ENCODE measurements around the gene SYNE1.

Gene SYNE1

GRCh38 chr6:152184573-152184916 is 452.6 kb downstream of the SYNE1 start:
- no peak for DNase-seq (ENCODE audit: low spot score)

- DNase-seq (ENCODE audit: low spot score) = no peak
These were observed 456.6 kb downstream of the SYNE1 start for GRCh38 chr6:152180601-152181000.

- DNase-seq (ENCODE audit: low spot score) = no peak
These were observed 460.9 kb downstream of the SYNE1 start for GRCh38 chr6:152176268-152176667.

- DNase-seq (ENCODE audit: low spot score) = no peak
These were observed 463.2 kb downstream of the SYNE1 start for GRCh38 chr6:152173957-152174356.

GRCh38 chr6:152173321-152173720 is 463.8 kb downstream of the SYNE1 start:
- DNase-seq (ENCODE audit: low spot score) = no peak

GRCh38 chr6:152170702-152171667 is 466.2 kb downstream of the SYNE1 start:
- peak; percentile 85 for DNase-seq (ENCODE audit: low spot score)

- DNase-seq (ENCODE audit: low spot score) = no peak
These were observed 466.9 kb downstream of the SYNE1 start for GRCh38 chr6:152170313-152170701.

GRCh38 chr6:152167641-152168603 is 469.2 kb downstream of the SYNE1 start:
- no peak for DNase-seq (ENCODE audit: low spot score)

GRCh38 chr6:152166897-152167296 is 470.3 kb downstream of the SYNE1 start:
- no peak for DNase-seq (ENCODE audit: low spot score)

- no peak for DNase-seq (ENCODE audit: low spot score)
These were observed 470.7 kb downstream of the SYNE1 start for GRCh38 chr6:152166497-152166896.

- DNase-seq (ENCODE audit: low spot score) = no peak
These were observed 472.2 kb downstream of the SYNE1 start for GRCh38 chr6:152164957-152165356.

GRCh38 chr6:152161501-152161900 is 475.7 kb downstream of the SYNE1 start:
- DNase-seq (ENCODE audit: low spot score) = no peak

GRCh38 chr6:152160346-152160745 is 476.8 kb downstream of the SYNE1 start:
- DNase-seq (ENCODE audit: low spot score) = peak; percentile 13

- no peak for DNase-seq (ENCODE audit: low spot score)
These were observed 481.4 kb downstream of the SYNE1 start for GRCh38 chr6:152155792-152156191.

GRCh38 chr6:152154559-152155356 is 482.4 kb downstream of the SYNE1 start:
- DNase-seq (ENCODE audit: low spot score) = no peak

- no peak for DNase-seq (ENCODE audit: low spot score)
These were observed 485.2 kb downstream of the SYNE1 start for GRCh38 chr6:152151920-152152319.

- no peak for DNase-seq (ENCODE audit: low spot score)
These were observed 487.0 kb downstream of the SYNE1 start for GRCh38 chr6:152150196-152150595.

- DNase-seq (ENCODE audit: low spot score) = no peak
These were observed 488.8 kb downstream of the SYNE1 start for GRCh38 chr6:152148412-152148811.

- DNase-seq (ENCODE audit: low spot score) = no peak
These were observed 489.9 kb downstream of the SYNE1 start for GRCh38 chr6:152147269-152147668.

GRCh38 chr6:152146385-152146784 is 490.8 kb downstream of the SYNE1 start:
- DNase-seq (ENCODE audit: low spot score) = no peak

GRCh38 chr6:152143359-152143758 is 493.8 kb downstream of the SYNE1 start:
- no peak for DNase-seq (ENCODE audit: low spot score)

GRCh38 chr6:152142105-152142504 is 495.1 kb downstream of the SYNE1 start:
- no peak for DNase-seq (ENCODE audit: low spot score)

Data from CD4-positive, alpha-beta T cell treated with Interleukin-2 at 100 ng/mL for 4 hours (primary cell).